HepG2 (cell line): ENCODE data around the gene RASL12. TPM values are rescaled to one million over a fixed set of nuclear protein-coding genes. Genes with fewer than 3 reads are reported as not detected.

Experiments
- BHLHE40 ChIP-seq: IDR thresholded peaks from 2 replicates; pipeline ENCODE4 v1.6.1; 2011; ENCODE audit warnings: low read length, improper control_type of control experiment
- CEBPG ChIP-seq: IDR thresholded peaks from 2 replicates; pipeline ENCODE4 v1.6.1; 2016
- FIP1L1 ChIP-seq: fragments of 200-400 bp; formaldehyde crosslinking; IDR thresholded peaks from 2 replicates; pipeline ENCODE4 v1.6.1; 2018; ENCODE audit warnings: low read depth, mild to moderate bottlenecking, low read length, moderate library complexity, borderline replicate concordance; ENCODE audit not compliant: insufficient read depth
- FOXP1 ChIP-seq, 2 experiments: fragments of 450-650 bp in 1 of 2; IDR thresholded peaks; 2 replicates each; pipeline ENCODE4 v1.6.1; 2017 to 2018; ENCODE audit warnings: antibody characterized with exemption in 1 of 2
- FUBP1 ChIP-seq: sonication (generic); formaldehyde crosslinking; IDR thresholded peaks from 2 replicates; pipeline ENCODE4 v1.5.1; 2020; ENCODE audit warnings: missing genetic modification reagents, mild to moderate bottlenecking, borderline replicate concordance
- HDAC2 ChIP-seq: sonication (generic); formaldehyde crosslinking; IDR thresholded peaks from 2 replicates; pipeline ENCODE4 v1.4.0; 2020; ENCODE audit warnings: missing genetic modification reagents
- HDAC6 ChIP-seq: fragments of 200-600 bp; sonication (generic); IDR thresholded peaks from 2 replicates; pipeline ENCODE4 v1.7.0; 2017; ENCODE audit warnings: mild to moderate bottlenecking, antibody characterized with exemption, low read length, low read depth
- HNF4A ChIP-seq: sonication (generic); formaldehyde crosslinking; IDR thresholded peaks from 2 replicates; pipeline ENCODE4 v1.4.0; 2020; ENCODE audit warnings: missing genetic modification reagents
- MXI1 ChIP-seq: IDR thresholded peaks from 3 replicates; pipeline ENCODE4 v1.6.1; 2012; ENCODE audit warnings: low read depth, low read length, inconsistent platforms, borderline replicate concordance
- NR2F6 ChIP-seq, 2 experiments: IDR thresholded peaks; 2 replicates each; pipeline ENCODE4 v1.6.1; 2016; ENCODE audit warnings: antibody characterized with exemption in 1 of 2, mild to moderate bottlenecking in 1 of 2
- PREB ChIP-seq: sonication (generic); formaldehyde crosslinking; IDR thresholded peaks from 2 replicates; pipeline ENCODE4 v1.4.0; 2020; ENCODE audit warnings: missing genetic modification reagents
- TFAP4 ChIP-seq: sonication (generic); IDR thresholded peaks from 2 replicates; pipeline ENCODE4 v1.6.1; 2016; ENCODE audit warnings: low read depth, borderline replicate concordance
- USF2 ChIP-seq, 2 experiments: sonication (generic) in 1 of 2; formaldehyde crosslinking in 1 of 2; IDR thresholded peaks; 2 replicates each; pipeline versions ENCODE4 v1.5.1 to v1.6.1; 2011 to 2020; ENCODE audit warnings: borderline replicate concordance in 1 of 2, low read depth in 1 of 2, low read length in 1 of 2, mild to moderate bottlenecking in 1 of 2, missing genetic modification reagents in 1 of 2, moderate library complexity in 1 of 2
- ZBTB3 ChIP-seq: sonication (generic); formaldehyde crosslinking; IDR thresholded peaks from 2 replicates; pipeline ENCODE4 v1.4.0; 2020; ENCODE audit warnings: low read depth, mild to moderate bottlenecking, moderate library complexity, missing genetic modification reagents, borderline replicate concordance
- ZFP91 ChIP-seq: sonication (generic); formaldehyde crosslinking; IDR thresholded peaks from 2 replicates; pipeline ENCODE4 v1.9.0; 2022; ENCODE audit warnings: missing genetic modification reagents, mild to moderate bottlenecking, borderline replicate concordance
- ZNF331 ChIP-seq: sonication (generic); formaldehyde crosslinking; IDR thresholded peaks from 2 replicates; pipeline ENCODE4 v1.4.0; 2020; ENCODE audit warnings: missing genetic modification reagents
- ZNF501 ChIP-seq: sonication (generic); formaldehyde crosslinking; IDR thresholded peaks from 2 replicates; pipeline ENCODE4 v1.5.1; 2020; ENCODE audit warnings: mild to moderate bottlenecking, moderate library complexity, missing genetic modification reagents
- ZNF607 ChIP-seq: sonication (generic); formaldehyde crosslinking; IDR thresholded peaks from 2 replicates; pipeline ENCODE4 v1.5.1; 2020; ENCODE audit warnings: missing genetic modification reagents, mild to moderate bottlenecking, borderline replicate concordance
- ZNF740 ChIP-seq: sonication (generic); formaldehyde crosslinking; IDR thresholded peaks from 2 replicates; pipeline ENCODE4 v1.4.0; 2020; ENCODE audit warnings: missing genetic modification reagents
- ZNF761 ChIP-seq: sonication (generic); formaldehyde crosslinking; conservative IDR thresholded peaks from 2 replicates; pipeline ENCODE4 v1.4.0; 2020; ENCODE audit warnings: mild to moderate bottlenecking, missing genetic modification reagents
- ZZZ3 ChIP-seq: sonication (generic); formaldehyde crosslinking; IDR thresholded peaks from 2 replicates; pipeline ENCODE4 v1.4.0; 2020; ENCODE audit warnings: missing genetic modification reagents, mild to moderate bottlenecking, borderline replicate concordance
- polyA plus RNA-seq, 8 experiments: library from polyadenylated mRNA; depleted of rRNA in 3 of 8; stranded (reverse) in 7 of 8; unstranded in 1 of 8; fragments of >200 nt; fragmentation: Illumina TruSeq in 4 of 8; extraction: Trizol in 4 of 8; gene quantifications; 2 replicates each; pipeline versions ENCODE4 v1.2.1 to v1.2.3, GENCODE V29; 2011 to 2016; ENCODE audit warnings: low read depth in 4 of 8, missing spikeins in 1 of 8, mixed read lengths in 1 of 8; ENCODE audit not compliant: insufficient read depth in 1 of 8
- total RNA-seq, 5 experiments: library from RNA; depleted of rRNA; stranded (reverse); fragments of >200 nt; fragmentation: Illumina TruSeq; extraction: Trizol; gene quantifications; 2 replicates each; pipeline ENCODE4 v1.2.3, GENCODE V29; 2016; ENCODE audit warnings: low read depth in 1 of 5

The RASL12 gene
- total and polyA plus RNA-seq, 2 of the 13 experiments (the other 11 are each of a cell fraction or from before 2014, with no cell fraction given), result 0.16 to 0.55 TPM

GRCh38 chr15:65089206-65089824, 21.5 kb upstream of the RASL12 start (continued):
- TF ChIP-seq FOXP1 (IDR thresholded peaks at IDR 0.05) (no peak), FOXP1 (CRISPR knock-in tag; IDR thresholded peaks at IDR 0.05) (no peak), MXI1 (no peak), ZNF607 (no peak), ZNF761 (CRISPR knock-in tag) (no peak), TFAP4 (peak; percentile 79; the same call in 1 of the 2 replicates), ZFP91 (0 out of 2 replicates have a peak, but pooled peaks have one; percentile 22), ZNF501 (no peak), PREB (CRISPR knock-in tag) (no peak), FIP1L1 (no peak), NR2F6 (IDR thresholded peaks at IDR 0.05) (peak; percentile 61; the same call in 1 of the 2 replicates), NR2F6 (CRISPR knock-in tag; IDR thresholded peaks at IDR 0.05) (peak; percentile 42; the same call in 1 of the 2 replicates), USF2 (IDR thresholded peaks at IDR 0.05; ENCODE audit: low read depth, low read length) (no peak), USF2 (CRISPR knock-in tag; IDR thresholded peaks at IDR 0.05; ENCODE audit: borderline replicate concordance) (no peak), BHLHE40 (no peak), ZBTB3 (CRISPR knock-in tag) (no peak), ZNF740 (CRISPR knock-in tag) (no peak), HNF4A (CRISPR knock-in tag) (peak; percentile 34; the same call in 1 of the 2 replicates), ZNF331 (CRISPR knock-in tag) (no peak), HDAC6 (no peak), FUBP1 (CRISPR knock-in tag) (no peak), ZZZ3 (CRISPR knock-in tag) (no peak), HDAC2 (CRISPR knock-in tag) (no peak), CEBPG (CRISPR knock-in tag) (peak; percentile 76)
